ENCODE data around the gene WDFY4.

The WDFY4 gene

GRCh38 chr10:48885376-48885775, 200.7 kb downstream of the WDFY4 start:
- FAIRE-seq = no peak
- DNase-seq (ENCODE audit: extremely low spot score, insufficient read length, low read depth) = no peak

GRCh38 chr10:48887982-48888381, 203.3 kb downstream of the WDFY4 start:
- no peak for DNase-seq (ENCODE audit: extremely low spot score, insufficient read length, low read depth)
- no peak for FAIRE-seq

- DNase-seq (ENCODE audit: extremely low spot score, insufficient read length, low read depth) (no peak), FAIRE-seq (no peak)
Measured at GRCh38 chr10:48890888-48891850, 206.5 kb downstream of the WDFY4 start.

GRCh38 chr10:48894911-48895802, 210.5 kb downstream of the WDFY4 start:
- DNase-seq (ENCODE audit: extremely low spot score, insufficient read length, low read depth) (no peak), FAIRE-seq (no peak)

GRCh38 chr10:48895803-48896195, 211.1 kb downstream of the WDFY4 start:
- FAIRE-seq = no peak
- DNase-seq (ENCODE audit: extremely low spot score, insufficient read length, low read depth) = no peak

GRCh38 chr10:48896756-48897440, 212.2 kb downstream of the WDFY4 start:
- FAIRE-seq (no peak), DNase-seq (ENCODE audit: extremely low spot score, insufficient read length, low read depth) (no peak)

GRCh38 chr10:48897441-48897790, 212.7 kb downstream of the WDFY4 start:
- DNase-seq (ENCODE audit: extremely low spot score, insufficient read length, low read depth) (no peak), FAIRE-seq (no peak)

GRCh38 chr10:48898426-48898825, 213.8 kb downstream of the WDFY4 start:
- no peak for FAIRE-seq
- DNase-seq (ENCODE audit: extremely low spot score, insufficient read length, low read depth) = no peak

GRCh38 chr10:48899781-48900180, 215.1 kb downstream of the WDFY4 start:
- no peak for DNase-seq (ENCODE audit: extremely low spot score, insufficient read length, low read depth)
- FAIRE-seq = no peak

GRCh38 chr10:48900371-48900801, 215.7 kb downstream of the WDFY4 start:
- DNase-seq (ENCODE audit: extremely low spot score, insufficient read length, low read depth) (no peak), FAIRE-seq (no peak)

GRCh38 chr10:48901319-48901718, 216.6 kb downstream of the WDFY4 start:
- FAIRE-seq (no peak), DNase-seq (ENCODE audit: extremely low spot score, insufficient read length, low read depth) (no peak)

GRCh38 chr10:48902096-48902495, 217.4 kb downstream of the WDFY4 start:
- FAIRE-seq = no peak
- DNase-seq (ENCODE audit: extremely low spot score, insufficient read length, low read depth) = no peak

GRCh38 chr10:48903151-48903550, 218.5 kb downstream of the WDFY4 start:
- FAIRE-seq (no peak), DNase-seq (ENCODE audit: extremely low spot score, insufficient read length, low read depth) (no peak)

- DNase-seq (ENCODE audit: extremely low spot score, insufficient read length, low read depth) (no peak), FAIRE-seq (no peak)
Measured at GRCh38 chr10:48904861-48905260, 220.2 kb downstream of the WDFY4 start.

GRCh38 chr10:48905311-48905710, 220.6 kb downstream of the WDFY4 start:
- DNase-seq (ENCODE audit: extremely low spot score, insufficient read length, low read depth) = no peak
- no peak for FAIRE-seq

- DNase-seq (ENCODE audit: extremely low spot score, insufficient read length, low read depth) (no peak), FAIRE-seq (no peak)
Measured at GRCh38 chr10:48906841-48907240, 222.2 kb downstream of the WDFY4 start.

- DNase-seq (ENCODE audit: extremely low spot score, insufficient read length, low read depth) (no peak), FAIRE-seq (no peak)
Measured at GRCh38 chr10:48907730-48908129, 223.1 kb downstream of the WDFY4 start.

GRCh38 chr10:48910548-48910947, 225.9 kb downstream of the WDFY4 start:
- DNase-seq (ENCODE audit: extremely low spot score, insufficient read length, low read depth) (no peak), FAIRE-seq (no peak)

GRCh38 chr10:48913674-48914073, 229.0 kb downstream of the WDFY4 start:
- DNase-seq (ENCODE audit: extremely low spot score, insufficient read length, low read depth) (no peak), FAIRE-seq (no peak)

GRCh38 chr10:48923748-48924147, 239.1 kb downstream of the WDFY4 start:
- DNase-seq (ENCODE audit: extremely low spot score, insufficient read length, low read depth) = no peak
- FAIRE-seq = no peak

Data from GM18507 (cell line).